NCI-H345 treated with DMSO at 0.1 percent for 48 hours (cell line): ENCODE results near the gene PRSS57.

Source experiments
- DNase-seq: peaks from one replicate; lab custom pipeline; 2025; ENCODE audit not compliant: unreplicated experiment; lab: John Stamatoyannopoulos, UW

Gene PRSS57

DNA sequence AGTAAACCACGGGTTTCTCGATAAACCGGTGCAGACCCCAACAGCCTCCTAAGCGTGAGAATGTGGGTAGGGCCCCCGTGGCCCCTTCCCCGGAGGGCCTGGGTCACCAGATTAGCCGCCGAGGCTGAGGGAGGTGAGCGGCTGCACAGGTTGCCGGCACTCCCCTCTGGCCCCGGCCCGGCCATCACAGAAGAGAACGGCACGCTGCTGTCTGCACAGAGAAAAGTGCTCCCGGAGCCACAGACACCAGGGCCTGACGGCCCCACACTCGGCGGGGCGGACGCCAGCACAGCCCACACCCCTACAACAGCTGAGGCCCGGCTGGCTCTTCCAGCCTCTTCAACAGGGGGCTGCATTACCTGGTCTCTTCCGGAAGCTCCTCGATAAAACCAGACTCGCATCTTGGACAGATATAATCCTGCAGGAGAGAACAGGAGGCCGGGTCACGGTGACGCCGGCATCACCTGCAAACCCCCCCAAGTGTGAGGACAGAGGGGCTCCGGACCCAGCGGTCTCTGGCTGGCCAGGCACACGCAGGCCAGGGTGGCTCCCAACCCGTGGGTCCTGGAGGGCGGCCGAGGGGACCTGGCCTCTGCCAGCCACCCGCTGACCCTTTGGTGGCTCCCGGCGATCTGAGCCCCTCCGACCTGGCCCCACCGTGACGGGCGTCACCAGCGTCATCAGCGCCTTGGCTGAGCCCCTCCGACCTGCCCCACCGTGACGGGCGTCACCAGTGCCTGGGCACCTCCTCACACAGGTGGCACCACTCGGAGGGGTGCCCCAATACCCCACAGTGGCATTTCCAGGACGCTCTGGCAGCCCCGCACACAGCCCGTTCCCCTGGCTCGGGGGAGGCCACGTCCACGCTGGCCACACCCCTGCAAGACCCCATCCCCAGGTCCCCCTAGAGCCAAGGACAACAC lies 42.5 kb downstream of the PRSS57 start:
- no peak for DNase-seq

DNA sequence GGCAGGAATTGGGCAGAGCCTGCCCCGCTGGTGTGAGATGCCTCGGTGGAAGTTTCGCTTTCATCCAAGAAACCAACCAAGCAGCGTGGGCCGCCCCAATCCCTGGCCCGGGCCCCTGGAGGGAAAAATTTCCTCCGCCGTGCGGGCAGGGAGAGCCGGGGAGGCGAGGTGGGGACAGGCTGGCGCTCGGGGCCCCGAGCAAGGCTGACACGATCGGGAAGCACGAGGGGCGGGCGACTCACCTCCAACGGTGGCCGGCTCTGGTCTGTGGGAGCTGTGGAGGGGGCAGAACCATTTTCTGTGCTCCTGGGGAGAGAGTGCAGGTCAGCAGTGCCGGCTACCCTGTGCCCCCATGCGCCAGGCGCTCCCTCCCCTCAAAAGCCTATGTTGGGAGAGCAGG lies 43.3 kb downstream of the PRSS57 start:
- DNase-seq = no peak

DNA sequence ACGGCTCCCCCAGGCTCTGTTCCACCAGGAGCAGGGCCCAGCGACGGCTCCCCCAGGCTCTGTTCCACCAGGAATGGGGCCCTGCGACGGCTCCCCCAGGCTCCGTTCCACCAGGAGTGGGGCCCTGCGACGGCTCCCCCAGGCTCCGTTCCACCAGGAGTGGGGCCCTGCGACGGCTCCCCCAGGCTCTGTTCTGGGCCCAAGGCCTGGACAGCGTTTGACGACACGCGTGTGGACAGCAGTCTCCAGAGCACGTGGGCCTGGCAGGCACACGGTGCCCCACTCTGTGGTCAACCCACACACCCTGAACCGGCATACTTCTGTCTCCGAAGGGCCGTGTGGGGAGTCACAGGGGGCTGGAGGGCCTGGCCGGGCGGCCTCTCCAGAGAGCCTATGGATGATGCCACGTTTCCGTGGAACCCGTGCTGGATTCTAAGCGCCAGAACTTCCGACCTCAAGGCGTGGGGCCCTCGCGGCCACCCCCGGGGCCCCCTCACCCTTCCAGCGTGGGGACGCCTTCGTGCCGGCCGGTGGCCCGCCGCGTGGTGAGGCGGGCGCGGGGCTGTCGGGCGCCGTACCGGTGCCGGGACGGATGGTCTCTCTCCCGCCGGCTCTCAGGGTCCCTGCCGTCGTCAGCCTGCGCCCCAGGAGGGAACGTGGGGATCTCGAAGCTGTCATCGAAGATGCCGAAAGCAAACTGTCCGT lies 44.0 kb downstream of the PRSS57 start:
- no peak for DNase-seq

DNA sequence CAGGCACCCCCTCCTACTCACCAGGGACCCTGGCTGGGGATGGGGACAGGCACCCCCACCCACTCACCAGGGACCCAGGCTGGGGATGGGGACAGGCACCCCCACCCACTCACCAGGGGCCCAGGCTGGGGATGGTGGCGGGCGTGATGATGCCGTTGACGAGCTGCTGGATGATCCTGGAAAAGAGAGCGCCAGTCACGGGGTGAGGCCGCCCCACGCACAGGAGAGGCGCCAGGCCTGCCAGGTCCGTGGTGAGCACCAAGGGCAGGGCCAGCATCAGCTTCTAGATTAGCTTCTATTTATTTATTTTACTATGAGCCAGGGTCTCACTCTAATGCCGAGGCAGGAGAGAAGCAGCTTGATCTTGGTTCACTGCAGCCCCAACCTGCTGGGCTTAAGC lies 45.1 kb downstream of the PRSS57 start:
- no peak for DNase-seq

DNA sequence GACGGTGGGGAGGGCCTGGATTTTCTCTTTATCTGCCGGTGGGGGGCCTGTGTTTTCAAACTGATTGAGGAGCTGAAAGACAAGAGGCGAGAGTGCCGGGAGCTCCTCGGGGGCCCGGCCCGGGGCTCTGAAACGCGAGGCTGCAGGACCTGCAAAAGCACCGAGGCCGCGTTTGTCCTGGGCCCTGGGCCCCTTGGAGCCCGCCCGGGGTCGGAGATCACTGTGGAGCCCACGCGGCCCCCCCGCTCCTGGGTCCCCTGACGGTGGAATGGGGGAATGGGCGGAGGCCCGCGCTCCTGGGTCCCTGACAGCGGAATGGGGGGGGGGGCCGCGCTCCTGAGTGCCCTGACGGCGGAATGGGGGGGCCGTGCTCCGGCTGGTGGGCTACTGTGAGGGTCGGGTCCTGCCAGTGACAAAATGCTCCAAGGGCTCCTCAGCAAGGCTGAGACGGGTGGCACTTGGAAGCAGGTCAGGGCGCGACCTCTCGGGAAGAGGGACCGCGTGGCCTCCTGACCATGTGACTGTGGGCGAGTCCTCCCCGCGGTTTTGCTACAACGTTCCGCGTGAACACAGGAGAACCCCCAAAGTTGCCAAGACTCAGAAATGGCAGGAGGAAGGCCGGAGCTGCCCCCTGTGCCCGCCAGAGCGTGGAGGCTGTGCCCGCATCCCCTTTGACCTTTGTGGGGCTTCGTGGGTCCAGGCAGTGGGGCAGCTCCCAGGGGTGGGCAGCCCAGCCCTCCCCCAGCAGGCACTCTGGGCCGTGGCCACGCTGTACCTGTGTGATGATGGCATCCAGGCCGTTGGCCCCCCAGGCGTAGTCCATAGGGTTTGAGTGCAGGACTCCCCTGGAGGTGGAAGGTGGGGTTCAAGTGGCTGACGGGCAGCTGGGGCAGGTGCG lies 46.1 kb downstream of the PRSS57 start:
- DNase-seq = no peak

DNA sequence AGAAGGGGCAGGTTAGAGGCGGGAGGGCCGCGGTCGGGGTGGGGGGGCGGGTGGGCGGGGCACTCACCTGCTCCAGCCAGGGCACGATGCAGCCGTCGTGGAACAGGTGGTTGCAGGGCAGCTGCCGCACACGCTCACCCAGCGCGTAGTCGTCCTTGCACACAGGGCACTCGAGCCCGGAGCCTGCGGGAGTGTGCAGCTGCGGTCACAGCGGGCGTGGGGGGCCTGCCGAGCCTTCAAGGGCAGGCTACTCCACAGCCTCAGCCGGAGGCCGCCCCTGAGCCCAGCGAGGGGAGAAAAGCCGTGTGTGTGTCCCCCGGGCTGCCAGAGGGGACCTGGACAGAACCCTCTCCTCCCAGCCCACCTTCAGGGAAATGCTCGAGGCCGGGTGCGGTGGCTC lies 46.9 kb downstream of the PRSS57 start:
- no peak for DNase-seq

DNA sequence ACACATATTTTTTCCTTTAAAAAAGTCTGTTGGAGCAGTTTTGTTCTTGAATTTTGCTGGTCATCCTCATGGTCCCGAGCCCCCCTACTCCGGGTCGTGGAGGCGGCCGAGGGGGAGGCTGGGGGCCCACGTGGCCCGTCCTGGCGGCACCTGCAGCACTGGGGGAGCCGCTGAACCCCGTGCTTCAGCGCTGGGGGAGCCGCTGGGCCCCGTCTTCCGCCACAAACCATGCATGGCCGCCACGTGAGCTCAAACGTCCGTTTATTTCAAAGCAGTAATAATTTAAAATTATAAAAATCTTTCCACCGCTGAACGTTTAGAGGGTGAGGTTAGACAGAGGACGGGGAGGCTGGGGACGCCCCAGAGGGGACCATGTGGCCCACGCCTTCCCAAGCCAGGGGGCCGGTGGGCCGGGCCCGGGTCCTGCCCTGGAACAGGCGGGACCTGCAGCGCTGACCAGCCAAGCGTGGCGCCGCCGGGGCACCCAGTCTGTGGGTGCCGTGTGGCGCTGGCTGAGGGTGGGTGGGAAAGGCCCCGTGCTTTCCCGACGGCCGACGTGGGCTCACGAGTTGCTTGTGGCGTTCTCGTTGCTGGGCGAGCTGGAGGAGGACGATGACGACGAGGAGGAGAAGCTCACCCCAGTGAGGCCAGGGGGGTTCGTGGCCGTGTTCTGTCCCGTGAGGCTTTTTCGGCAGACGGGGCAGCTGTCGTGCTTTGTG lies 47.5 kb downstream of the PRSS57 start:
- DNase-seq = no peak

DNA sequence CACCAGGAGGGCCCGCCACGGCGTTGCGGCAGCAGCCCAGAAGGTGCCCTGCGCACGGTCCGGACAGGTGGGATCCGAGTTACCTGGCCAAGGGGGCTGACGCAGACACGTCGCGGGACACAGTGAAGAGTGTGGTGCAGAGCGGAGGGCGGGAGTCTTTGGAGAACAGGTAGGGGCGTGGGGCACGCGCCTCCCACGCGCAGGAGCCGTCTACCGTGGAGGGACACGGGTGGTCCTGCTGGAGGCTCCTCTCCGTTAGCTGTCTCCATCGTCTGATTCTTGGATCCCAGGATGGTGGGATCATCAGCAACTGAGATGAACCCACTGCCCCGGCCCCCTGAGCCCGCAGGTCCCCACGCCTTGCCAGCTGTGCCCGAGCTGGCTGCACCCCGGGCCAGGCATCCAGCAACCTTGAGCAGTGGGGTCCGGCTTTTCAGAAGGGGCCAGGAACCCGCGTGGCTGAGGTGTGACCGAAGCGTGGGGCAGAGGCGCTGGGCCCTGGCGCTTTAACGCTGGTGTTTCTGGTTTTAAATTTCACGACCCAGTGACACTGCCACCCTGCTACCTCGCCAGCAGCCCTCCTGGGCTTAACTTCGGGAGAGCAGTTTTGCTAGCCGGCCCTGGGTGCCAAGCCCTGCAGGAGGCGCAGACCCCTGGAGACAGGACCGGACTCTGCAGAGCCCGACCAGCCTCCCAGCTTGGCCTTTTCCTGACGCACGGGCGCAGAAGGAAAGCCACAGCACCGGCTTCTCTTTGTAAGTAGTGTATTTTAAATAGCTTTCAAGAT lies 48.3 kb downstream of the PRSS57 start:
- no peak for DNase-seq

DNA sequence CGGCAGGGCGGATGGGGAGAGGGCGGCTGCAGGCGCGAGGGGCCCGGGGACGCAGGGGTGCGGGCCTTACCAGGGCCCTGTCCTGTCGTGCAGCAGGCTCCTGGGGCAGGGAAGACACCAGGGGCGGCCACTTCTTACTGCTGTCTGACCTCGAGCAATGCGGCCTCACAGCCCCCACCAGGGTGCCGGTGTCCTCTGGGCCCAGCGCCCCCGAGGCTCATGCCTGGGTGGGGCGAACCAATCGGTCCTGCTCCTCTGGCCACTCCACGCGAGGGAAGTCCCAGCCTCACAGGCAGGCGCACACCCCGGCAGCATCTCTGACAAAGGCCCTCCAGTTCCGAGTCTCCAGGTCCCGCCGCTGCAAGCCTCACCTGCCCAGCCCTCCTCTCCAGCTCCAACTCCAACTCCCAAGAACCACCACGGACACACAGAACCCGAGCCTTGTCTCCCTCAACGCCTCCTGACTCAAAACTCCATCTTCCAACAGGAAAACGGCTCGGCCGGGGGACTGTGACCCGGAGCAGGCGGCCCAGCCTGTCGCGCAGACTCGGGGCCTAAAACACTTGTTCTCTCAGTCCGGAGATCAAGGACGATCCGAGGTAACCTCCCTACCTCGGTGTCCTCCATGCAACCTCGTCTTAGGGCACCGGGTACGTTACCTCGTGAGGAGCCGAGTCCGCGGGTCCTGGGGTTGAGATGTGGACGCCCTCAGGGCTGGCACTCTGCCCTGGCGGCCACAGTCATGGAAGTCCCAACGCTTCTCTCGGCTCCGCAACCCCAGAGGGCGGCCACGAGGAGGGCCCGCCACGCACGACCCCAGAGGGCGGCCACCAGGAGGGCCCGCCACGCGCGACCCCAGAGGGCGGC lies 49.1 kb downstream of the PRSS57 start:
- no peak for DNase-seq

DNA sequence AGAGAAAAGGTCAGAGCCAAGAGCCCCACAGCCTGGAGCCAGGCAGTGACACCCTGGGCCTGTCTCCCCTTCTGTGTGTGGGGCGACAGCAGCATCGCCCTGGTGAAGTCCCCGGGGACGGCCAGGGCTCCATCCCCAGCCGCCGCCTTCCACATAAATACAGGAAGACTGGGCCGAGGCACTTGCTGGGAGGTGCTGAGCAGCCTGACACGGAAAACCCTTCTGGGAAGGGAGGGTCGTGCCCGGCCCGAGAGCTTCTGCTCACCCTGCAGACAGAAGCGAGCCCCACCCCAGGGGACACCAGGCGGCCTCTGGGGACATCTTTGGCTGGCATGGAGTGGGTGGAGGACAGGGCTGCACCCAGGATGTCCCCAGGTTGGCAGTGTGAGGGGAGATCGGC lies 50.5 kb downstream of the PRSS57 start:
- DNase-seq = no peak

DNA sequence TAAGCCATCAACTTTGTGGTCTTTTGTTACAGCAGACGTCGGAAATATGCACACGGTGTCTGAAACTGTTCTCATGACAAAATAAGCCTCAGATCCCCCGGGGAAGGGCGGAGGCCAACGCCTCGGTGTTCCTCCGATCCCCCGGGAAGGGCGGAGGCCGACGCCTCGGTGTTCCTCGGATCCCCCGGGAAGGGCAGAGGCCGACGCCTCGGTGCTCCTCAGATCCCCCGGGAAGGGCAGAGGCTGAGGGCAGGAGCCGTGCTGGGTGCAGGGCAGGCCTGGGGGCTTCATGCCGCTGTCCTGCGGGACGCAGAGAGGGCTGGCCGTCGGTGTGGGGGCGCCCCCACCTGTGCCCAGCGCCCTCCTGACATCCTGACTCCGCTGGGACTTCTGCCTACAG lies 50.9 kb downstream of the PRSS57 start:
- no peak for DNase-seq

DNA sequence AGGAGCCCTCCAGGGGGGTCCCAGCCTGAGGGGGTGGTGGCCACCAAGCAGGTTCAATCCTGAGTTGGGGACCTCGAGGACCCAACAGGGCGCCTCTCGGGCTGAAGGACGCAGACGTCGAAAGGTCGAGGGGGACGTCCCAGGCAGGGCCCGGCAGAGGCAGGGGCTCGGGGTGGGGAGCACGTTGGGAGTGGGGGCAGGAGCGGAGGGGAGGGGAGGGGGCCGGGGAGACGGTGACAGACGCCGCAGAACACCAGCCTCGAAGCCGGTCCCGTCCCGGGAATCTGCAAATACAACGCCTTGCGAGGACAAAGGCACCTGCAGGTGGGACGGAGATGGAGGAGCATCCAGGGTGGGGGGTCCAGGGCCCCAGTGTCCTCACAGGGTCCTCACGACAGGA lies 51.5 kb downstream of the PRSS57 start:
- no peak for DNase-seq

DNA sequence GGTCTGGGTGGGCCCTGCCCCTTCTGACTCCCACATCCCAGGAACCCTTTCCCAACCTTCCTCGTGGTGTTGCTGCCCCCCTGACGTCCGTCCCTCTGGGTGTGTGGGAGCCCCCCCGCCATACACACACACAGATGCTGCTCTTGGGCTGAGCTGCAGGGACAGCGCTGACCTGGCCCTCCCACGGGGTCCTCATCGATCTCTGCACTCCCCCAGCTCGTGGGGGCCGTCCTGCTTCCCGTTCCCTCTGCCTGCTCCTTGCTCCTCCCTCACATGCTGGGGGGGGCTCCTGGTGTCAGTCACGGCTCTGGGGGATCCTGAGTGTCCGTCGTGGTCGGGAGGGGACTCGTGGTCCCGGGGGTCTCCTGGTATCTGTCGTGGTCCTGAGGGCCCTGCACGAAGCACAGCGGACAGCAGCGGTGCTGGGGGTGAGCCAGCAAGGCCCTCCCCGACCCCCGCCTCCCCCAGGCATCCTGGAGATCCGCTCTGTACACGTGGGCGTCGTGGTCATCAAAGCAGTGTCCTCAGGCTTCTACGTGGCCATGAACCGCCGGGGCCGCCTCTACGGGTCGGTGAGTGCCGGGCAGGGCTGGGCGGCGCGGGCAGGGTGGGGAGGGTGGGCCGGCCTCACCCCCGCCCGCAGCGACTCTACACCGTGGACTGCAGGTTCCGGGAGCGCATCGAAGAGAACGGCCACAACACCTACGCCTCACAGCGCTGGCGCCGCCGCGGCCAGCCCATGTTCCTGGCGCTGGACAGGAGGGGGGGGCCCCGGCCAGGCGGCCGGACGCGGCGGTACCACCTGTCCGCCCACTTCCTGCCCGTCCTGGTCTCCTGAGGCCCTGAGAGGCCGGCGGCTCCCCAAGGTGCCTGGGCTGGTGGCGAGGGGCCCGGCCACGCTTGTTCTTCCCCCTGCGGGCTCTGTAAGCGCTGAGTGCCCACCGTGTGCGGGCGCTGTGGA lies 52.2 kb downstream of the PRSS57 start:
- no peak for DNase-seq

DNA sequence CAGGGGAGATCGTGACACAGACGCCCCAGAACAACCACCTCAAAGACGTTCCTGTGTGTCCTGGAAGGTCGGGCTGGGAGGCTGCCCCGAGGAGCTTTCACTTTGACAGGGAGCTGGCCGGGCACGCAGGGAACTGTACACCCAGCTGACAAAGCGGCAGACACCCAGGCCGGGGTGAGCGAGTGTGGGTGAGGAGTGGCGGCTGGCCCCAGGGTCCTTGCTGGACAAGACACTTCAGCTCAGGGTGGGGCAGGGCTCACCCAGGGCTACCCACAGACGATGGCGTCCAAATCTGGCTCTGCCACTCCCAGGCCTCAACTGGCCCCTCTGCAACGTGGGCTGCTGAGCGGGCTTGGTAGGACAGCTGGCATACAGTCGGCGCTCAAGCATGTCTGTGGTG lies 53.5 kb downstream of the PRSS57 start:
- no peak for DNase-seq

DNA sequence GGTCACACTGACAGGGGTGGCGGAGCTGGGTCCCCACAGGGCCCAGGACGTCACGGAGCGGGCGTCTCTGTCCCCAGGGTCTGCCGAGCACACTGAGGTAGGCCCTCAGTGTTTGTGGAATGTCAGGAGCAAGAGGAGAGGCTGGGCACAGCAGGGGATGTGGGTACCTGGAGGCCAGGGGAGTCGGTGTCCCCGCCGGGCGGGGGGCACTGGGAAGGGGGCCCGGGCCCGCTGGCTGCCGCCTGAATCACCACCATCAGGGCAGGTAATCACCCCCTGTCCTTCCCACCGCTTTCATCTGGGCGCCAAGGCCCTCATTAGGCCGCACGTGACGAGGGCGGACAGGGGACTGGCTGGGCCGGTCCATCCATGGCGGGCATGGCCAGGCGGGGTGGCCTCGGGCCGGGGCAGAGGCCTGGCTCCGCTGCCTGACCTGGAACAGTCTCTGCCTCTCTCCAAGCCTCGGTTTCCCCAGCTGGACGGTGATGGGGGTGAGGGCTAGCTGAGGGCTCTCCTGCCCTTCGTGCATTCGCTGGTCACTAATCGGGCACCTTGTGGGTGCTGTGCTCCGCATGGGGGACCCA lies 54.6 kb downstream of the PRSS57 start:
- no peak for DNase-seq

DNA sequence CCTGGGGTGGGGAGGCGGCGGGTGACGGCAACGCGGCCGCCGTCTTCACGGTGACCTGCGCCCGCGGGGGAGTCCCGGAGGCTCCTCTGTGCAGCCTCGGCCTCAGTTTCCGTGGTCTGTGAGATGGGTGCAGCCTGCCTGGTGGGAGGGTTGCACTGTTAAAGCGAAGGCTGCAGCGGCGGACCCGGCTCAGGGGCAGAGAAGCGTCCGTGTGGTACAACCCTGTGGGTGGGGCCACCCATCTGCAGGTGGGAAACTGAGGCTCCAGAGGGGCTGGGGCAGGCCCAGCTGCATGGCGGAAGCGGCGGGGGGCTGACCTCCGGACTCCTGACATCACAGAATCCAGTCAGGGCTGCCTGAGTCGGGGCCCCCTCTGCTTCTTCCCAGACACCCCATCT lies 55.1 kb downstream of the PRSS57 start:
- no peak for DNase-seq
